ENCODE results near the gene ATG13. TPM values are rescaled to one million over a fixed set of nuclear protein-coding genes. Genes with fewer than 3 reads are reported as not detected.

Gene ATG13
- total RNA-seq, 2 experiments from 2014 or later: 95.7 to 102 TPM

GRCh38 chr11:46661836-46662235, 44.5 kb downstream of the ATG13 start:
- Histone ChIP-seq H3K27me3 (ENCODE audit: control insufficient read depth in 1 of 2, insufficient read depth in 2 of 2, low read length in 2 of 2) (no peaks in the 10 kb centered on the region), H3K4me3 (ENCODE audit: low read length) (no peak overlapping the region), H3K27ac (ENCODE audit: low read depth in 1 of 2, low read length in 2 of 2) (no peak overlapping the region), H3K36me3 (ENCODE audit: insufficient read depth, low read length) (peaks cover 84% of the 10 kb centered on the region), H3K9me3 (ENCODE audit: control insufficient read depth in 1 of 2, insufficient read depth in 1 of 2, low read length in 2 of 2) (no peaks in the 10 kb centered on the region), H3K4me1 (ENCODE audit: insufficient read depth, low read length) (no peaks in the 10 kb centered on the region)
- Mint-ChIP-seq H3K27me3 (no peaks in the 10 kb centered on the region), H3K27ac (no peak overlapping the region), H3K4me1 (ENCODE audit: low read depth) (no peaks in the 10 kb centered on the region), H3K36me3 (ENCODE audit: low read depth) (peaks cover 92% of the 10 kb centered on the region), H3K4me3 (no peak overlapping the region), H3K9me3 (no peaks in the 10 kb centered on the region)
- POLR2A ChIA-PET: no interaction called here
- intact Hi-C loops (cut with DNase I, micrococcal nuclease): no loop called here
- no peak for ATAC-seq (ENCODE audit: poor library complexity)
- TF ChIP-seq CTCF (IDR thresholded peaks at IDR 0.05): no peak
- CTCF ChIA-PET: interaction anchor here (1.1 kb wide), 1 partner anchor 9 kb away, joined by 3 read pairs; no protein-coding TSS in a partner anchor
- no peak for DNase-seq

- DNase-seq (no peak), ATAC-seq (ENCODE audit: poor library complexity) (no peak)
- no peak overlapping the region for H3K27ac ChIP-seq (ENCODE audit: low read depth in 1 of 2, low read length in 2 of 2)
- Mint-ChIP-seq H3K9me3 (no peaks in the 10 kb centered on the region), H3K27me3 (no peaks in the 10 kb centered on the region), H3K4me3 (no peak overlapping the region), H3K4me1 (ENCODE audit: low read depth) (no peaks in the 10 kb centered on the region), H3K36me3 (ENCODE audit: low read depth) (peaks cover 92% of the 10 kb centered on the region), H3K27ac (no peak overlapping the region)
- no peak for TF ChIP-seq CTCF (IDR thresholded peaks at IDR 0.05)
- H3K27me3 ChIP-seq (ENCODE audit: control insufficient read depth in 1 of 2, insufficient read depth in 2 of 2, low read length in 2 of 2): no peaks in the 10 kb centered on the region
- peaks cover 84% of the 10 kb centered on the region for H3K36me3 ChIP-seq (ENCODE audit: insufficient read depth, low read length)
- ChIA-PET POLR2A (no interaction called here), CTCF (interaction anchor here (1.1 kb wide), 1 partner anchor 8 kb away, joined by 3 read pairs; no protein-coding TSS in a partner anchor)
- H3K4me3 ChIP-seq (ENCODE audit: low read length): no peak overlapping the region
- H3K9me3 ChIP-seq (ENCODE audit: control insufficient read depth in 1 of 2, insufficient read depth in 1 of 2, low read length in 2 of 2): no peaks in the 10 kb centered on the region
- intact Hi-C loops (cut with DNase I, micrococcal nuclease): no loop called here
- no peaks in the 10 kb centered on the region for H3K4me1 ChIP-seq (ENCODE audit: insufficient read depth, low read length)
These were observed 45.0 kb downstream of the ATG13 start for GRCh38 chr11:46662366-46662765.

GRCh38 chr11:46663277-46663940, 46.1 kb downstream of the ATG13 start:
- no peak overlapping the region for H3K4me3 Mint-ChIP-seq
- peaks cover 92% of the 10 kb centered on the region for H3K36me3 Mint-ChIP-seq (ENCODE audit: low read depth)
- H3K27me3 Mint-ChIP-seq: no peaks in the 10 kb centered on the region
- TF ChIP-seq CTCF (IDR thresholded peaks at IDR 0.05): no peak
- Histone ChIP-seq H3K9me3 (ENCODE audit: control insufficient read depth in 1 of 2, insufficient read depth in 1 of 2, low read length in 2 of 2) (no peaks in the 10 kb centered on the region), H3K4me3 (ENCODE audit: low read length) (no peak overlapping the region), H3K27me3 (ENCODE audit: control insufficient read depth in 1 of 2, insufficient read depth in 2 of 2, low read length in 2 of 2) (no peaks in the 10 kb centered on the region), H3K4me1 (ENCODE audit: insufficient read depth, low read length) (no peaks in the 10 kb centered on the region), H3K36me3 (ENCODE audit: insufficient read depth, low read length) (peaks cover 84% of the 10 kb centered on the region), H3K27ac (ENCODE audit: low read depth in 1 of 2, low read length in 2 of 2) (no peak overlapping the region)
- H3K9me3 Mint-ChIP-seq: no peaks in the 10 kb centered on the region
- ChIA-PET POLR2A (interaction anchor here (0.6 kb wide), 1 partner anchor 41 kb away, joined by 3 read pairs; no protein-coding TSS in a partner anchor), CTCF (interaction anchor here (0.7 kb wide), 1 partner anchor 821 kb away, joined by 3 read pairs; no protein-coding TSS in a partner anchor)
- no peak for ATAC-seq (ENCODE audit: poor library complexity)
- no peaks in the 10 kb centered on the region for H3K4me1 Mint-ChIP-seq (ENCODE audit: low read depth)
- no peak for DNase-seq
- intact Hi-C loops (cut with DNase I, micrococcal nuclease): no loop called here
- H3K27ac Mint-ChIP-seq: no peak overlapping the region

Data from CD4-positive, alpha-beta T cell (primary cell).